Activated CD4-positive, alpha-beta T cell treated with anti-CD3 and anti-CD28 coated beads for 1 hour (primary cell): Measurements from ENCODE around the gene ERLIN1.

Source experiments
- DNase-seq: peaks from one replicate; pipeline ENCODE4 v3.0.0-alpha.2; 2020

Gene ERLIN1

GRCh38 chr10:100168313-100168643 lies 17.6 kb downstream of the ERLIN1 start:
- DNase-seq, result no peak

DNA sequence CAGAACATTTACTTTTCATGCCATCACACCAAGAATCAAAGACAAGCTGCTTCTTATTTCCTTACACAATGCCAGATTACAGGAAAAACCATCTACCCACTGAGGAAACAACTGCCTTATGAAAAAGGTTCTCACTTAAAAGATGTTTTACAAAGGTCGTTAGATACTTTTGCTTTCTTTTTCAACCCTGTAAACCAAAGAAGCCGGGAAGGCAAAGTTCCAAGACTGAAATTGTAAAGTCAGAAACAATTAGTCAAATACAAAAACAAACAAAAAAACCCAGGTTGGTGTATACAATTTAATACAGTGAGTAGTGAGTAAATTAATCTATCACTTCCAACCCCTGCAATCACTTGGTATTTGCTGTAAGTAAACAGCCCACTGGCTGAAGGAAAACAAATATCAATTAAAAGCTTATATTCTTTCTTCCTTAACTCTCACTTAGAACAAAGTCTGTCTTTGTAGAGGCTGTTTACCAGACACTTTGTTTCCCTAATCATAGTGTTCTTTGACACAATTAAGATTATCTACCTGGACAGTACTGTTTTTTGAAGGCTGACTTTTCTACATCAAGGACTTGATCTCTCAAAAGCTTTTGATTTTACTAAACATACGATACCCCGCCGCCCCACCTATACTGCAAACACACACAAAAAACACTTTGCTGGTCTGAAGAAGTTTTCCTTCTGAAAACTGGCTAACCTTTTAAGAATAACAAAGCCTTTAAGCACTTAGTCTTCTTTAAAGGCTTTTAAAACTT lies 18.1 kb downstream of the ERLIN1 start:
- no peak for DNase-seq

DNA sequence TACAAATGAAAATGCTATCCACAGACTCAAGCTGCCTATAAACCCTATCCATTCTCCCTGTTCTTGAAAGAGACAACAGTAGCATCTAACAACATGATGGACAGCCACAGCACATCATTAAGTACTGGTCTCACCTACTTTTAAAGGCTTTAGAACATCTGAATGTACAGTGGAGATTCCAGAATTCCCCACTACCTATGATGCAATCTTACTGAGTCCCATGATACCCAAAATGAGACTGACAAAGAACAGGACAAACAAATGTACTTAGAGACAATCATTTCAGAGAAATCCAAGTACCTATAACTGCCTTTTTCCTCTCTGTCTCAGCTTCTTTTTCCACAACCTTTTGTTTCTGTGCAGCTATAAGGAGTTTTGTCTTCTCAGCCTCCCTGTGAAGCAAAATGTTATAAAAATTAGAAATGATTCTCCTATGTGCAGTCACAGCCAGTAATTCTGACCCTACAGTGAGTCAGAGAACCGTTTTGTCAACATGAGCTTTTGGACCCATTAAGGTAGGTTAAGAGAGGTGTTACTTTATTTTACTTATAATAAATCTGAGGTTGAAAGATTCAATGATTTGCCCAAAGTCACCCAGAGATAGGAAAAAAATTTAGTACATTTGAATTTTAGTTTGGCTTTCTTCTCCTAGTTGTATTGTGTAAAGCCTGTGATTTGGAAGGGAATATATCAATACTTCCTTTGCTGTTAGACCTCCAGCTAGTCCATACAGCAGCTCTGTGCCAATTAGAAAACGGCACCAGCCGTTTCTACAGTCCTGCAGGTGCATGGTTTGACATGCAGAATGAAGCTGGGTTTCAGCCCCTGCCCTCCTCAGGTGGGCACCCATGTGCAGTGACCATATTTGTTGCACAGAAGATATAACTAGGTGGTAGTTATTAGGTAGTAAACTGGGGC lies 21.9 kb downstream of the ERLIN1 start:
- no peak for DNase-seq

DNA sequence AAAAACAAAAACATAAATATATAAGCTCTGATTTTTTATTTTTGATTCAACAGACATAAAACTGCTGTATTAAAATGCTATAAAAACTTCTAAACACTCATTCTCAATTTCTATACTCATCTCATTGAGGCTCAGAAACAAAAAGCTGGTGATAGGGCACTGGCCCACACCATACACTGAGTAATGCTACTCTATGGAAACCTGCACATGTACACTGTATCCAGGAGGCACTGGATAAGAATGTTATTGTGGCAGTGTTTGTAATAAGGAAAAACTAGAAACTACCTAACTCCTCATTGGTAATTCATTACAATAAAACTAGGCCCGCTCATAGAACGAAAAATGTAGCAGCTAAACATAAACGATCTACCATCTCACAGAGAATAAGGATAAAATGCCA lies 23.1 kb downstream of the ERLIN1 start:
- DNase-seq, result no peak

DNA sequence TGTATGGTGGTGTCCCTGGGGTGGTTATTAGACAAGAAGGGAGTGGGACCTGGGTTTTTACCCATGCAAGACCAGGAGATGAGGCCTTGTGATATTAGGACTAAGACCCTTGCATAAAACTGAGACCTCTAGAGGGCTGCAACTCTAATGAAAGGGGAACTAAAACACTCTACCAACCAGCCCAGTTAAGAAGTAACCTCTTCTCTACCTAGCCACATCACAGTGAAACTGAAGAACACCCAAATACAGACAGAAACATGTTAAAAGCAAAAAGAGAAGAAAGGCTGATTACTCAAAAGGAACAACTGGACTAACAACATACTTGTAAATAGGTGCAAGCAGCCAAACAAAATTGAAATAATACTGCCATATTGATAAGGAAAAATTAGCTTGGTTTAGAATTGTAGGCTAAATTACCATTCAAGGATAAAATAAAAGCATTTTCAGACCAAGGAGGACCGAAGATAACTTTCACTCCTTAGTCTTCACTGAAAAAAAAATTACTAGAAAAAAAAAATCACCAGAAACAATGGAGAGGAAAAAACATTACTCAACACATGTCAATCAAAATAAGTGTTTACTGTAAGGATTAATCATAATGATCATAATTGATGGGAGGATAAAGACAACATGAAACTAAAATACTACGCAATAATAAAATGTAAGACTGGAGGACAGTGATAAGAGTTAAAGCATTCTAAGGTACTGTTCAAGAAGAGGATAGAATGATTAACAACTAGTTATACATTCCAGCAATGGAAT lies 27.6 kb downstream of the ERLIN1 start:
- DNase-seq, result no peak

DNA sequence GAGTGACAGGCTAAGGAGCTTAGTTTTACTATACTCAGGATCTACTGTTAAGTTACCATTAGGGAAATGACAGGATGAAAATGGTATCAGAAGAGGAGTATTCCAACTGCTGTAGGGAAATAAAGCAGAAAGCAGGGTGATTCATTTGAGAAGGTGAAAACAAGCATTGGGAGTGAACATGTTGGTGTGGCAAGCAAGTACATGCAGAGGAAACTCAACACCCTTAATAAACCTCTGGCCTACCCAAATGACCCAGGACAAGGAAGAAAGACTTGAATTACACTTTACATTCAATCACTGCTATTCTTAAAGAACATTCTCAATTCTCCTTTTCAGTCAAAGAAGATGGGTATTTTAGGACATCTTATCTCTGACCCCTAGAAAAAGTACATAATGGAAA lies 28.7 kb downstream of the ERLIN1 start:
- DNase-seq, result no peak

- no peak for DNase-seq
These were observed 29.9 kb downstream of the ERLIN1 start for GRCh38 chr10:100155936-100156335.

- DNase-seq, result no peak
These were observed 31.2 kb downstream of the ERLIN1 start for GRCh38 chr10:100154666-100155065.

DNA sequence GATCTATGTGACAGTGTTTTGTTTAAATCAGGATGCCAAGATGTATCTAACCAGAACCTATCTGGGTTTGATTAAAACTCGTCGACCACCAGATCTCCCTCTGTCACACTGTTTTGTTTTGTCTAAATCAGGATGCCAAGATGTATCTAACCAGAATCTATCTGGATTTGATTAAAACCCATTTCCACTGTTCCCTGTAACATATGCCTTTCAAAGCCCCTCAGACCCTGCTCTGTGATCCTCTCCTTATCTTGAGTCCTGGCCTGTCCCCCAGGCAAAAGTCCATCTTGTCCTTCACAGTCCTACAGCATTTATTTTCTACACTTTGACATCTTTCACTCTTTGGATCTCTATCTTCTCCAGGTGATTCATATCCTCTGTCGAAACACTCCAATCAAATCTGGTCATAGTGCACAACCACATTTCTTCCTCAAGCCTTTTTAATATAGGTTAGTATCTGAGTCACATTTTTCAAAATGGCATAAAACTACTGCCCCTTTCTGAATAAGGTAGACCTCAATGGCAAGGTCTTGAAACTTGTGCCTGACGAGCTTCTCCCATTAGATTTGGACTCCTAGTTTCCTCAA lies 32.5 kb downstream of the ERLIN1 start:
- no peak for DNase-seq

DNA sequence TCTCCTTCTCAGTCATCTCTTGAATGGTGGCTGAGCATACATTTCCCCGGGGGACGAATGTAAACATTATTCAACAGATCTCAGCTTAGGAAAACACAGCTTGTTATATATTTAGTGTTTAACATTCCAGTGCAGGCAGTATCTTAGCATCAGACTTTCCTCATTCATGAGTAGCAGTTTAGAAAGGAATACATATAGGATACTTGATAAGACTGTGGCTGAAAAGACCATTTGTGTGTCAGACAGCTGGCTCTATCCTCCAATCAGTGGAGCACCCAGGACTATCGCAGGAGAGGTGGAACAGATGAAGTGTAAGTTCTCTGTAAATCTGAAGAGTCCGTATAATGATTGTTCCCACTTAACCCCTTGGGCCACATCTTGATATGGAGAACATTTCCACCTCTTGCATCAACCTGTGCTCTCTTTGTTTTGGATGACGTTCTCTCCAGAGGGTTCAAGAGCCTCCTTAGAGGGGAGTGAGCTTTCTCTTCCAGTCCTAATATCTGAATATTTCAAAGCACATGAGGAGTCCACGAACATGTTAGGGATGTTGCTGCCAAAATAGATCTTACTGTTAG lies 34.0 kb downstream of the ERLIN1 start:
- DNase-seq, result no peak

- DNase-seq, result no peak
These were observed 37.2 kb downstream of the ERLIN1 start for GRCh38 chr10:100148353-100149211.

DNA sequence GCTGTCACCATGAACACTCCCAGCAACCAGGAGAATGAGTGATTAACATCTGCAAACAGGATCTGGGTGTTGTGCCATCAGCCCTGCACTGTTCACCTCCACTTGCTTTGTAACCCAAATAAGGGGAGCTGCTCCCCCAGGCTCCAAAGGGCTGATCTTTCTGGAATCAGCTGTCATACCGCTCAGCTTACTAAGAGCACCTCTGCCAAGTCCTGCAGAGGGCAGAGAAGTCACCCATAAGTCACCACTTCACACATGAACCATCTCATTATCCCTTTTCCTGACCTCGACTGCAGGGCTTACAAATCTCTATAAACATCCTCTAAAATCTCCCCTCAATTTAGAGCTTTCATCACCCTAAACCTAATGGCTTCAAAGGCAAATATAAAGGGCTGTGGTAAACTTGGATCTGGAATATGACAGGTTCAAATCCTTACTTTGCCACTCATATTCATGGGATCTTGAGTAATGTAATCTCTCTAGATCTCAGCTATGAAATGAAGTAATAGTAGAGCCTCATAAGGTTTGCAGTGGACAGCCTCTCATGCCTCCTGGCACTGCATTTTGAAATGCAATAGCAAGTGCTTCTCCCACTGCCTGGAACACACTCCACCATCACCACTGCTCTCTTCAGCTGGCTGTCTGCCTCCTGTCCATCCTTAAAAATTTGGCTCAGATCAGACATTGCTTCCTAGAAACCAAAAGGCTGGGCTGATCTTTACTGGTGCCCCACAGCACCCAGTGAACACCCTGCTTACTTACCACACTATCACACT lies 38.8 kb downstream of the ERLIN1 start:
- DNase-seq, result no peak

GRCh38 chr10:100146398-100146797 lies 39.4 kb downstream of the ERLIN1 start:
- no peak for DNase-seq

DNA sequence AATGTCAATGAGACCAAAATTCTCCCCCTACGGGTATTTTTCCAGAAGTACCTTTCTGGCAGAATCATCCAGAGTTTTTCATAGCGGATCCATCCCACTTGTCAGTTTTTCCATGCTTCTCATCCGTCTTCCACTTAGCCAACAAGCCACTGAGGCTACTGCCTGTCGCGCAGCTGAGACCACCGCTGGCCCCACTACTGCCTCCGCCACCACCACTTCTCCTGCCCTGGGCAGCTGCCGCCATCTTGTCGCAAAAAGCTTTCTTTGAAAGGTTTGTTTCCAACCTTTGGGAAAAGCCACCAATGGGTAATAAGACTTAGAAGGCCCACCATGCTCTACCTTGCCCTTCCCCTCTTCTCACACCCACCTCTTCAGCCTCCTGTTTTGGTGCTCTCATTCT lies 42.1 kb downstream of the ERLIN1 start:
- DNase-seq, result no peak

DNA sequence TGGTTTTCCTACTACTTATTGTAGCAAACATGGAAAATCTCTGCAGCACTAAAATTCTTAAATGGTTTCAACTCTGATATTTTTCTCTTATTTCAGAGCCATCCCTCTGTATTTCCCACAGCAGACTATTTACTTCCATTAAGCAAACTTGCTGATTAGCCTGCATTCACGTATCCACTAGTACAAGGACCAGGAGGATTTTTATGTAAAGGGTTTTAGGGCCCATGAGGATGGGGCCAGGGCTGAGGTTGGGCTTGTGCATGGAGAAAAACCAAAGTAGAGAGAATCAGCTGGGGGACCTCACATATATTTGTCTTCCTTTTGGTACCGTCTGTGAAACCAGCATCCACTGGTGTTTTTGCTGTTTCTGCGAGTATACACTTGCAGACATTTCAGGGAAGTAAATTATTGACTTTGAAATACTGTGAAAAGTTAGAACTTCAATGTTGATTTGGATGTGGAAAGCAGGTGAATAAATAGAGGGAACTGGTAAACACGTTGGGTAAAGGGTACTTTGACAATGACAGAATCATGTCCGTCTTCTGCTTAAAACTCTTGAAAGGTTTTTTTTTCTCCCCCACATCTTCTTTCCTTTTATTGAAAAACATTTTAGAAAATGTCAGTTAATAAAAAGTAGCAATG lies 44.3 kb downstream of the ERLIN1 start:
- DNase-seq, result no peak

DNA sequence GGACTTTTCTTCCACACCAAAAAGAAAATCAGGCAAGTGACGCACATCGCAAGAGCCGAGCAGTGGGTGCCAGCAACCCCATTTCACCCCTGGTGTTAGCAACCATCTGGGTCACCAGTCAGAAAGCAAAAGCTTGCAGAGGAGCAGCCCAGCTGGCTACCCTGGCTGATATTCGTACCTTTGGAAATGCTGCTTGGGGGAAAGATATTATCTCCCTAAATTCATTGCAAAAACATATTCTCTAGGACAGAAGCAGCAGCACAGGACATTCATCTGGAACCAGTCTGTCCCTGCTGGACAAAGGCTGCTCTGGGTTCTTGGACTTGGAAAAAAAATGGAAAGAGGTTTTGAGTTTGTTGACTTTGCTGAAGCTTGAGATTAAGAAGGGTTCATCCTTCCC lies 45.8 kb downstream of the ERLIN1 start:
- no peak for DNase-seq

- DNase-seq, result no peak
These were observed 46.8 kb downstream of the ERLIN1 start for GRCh38 chr10:100138921-100139496.

DNA sequence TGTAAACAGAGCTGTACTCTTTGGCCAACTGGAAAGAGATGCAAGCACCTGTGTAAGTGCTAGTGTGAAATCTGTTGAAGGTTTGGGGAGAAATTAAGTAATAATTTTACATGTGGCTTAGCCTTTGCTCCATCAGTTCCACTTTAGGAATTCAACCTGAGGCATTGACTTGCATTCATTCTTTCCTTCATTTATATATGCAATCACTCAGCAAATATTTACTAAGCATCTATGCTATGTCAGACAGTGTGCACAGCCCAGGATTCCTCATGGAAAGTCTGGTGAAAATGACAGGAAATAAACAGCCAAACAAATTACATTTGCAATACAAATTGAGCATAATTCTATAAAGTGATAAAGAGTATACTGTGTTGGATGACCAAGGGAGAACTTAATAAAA lies 50.3 kb downstream of the ERLIN1 start:
- DNase-seq, result no peak

DNA sequence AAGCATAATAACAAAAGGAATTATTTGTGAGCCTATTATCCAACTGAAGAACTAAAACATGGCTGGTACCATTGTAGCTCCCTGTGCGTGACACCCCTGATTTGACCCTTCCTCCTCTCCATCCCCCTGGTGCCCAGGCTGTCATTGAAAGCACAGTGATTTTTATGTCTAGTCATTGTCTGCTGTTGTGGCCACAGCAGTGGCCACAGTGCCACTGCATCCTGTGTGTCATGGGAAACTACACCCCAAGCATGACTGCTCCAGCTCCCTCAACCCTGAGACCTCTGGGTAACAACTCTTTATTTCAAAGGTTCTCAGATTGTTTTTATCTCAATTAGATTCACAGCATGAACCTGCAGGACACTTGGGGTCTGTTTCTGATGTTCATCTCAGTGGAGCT lies 52.0 kb downstream of the ERLIN1 start:
- DNase-seq, result no peak

- DNase-seq, result no peak
These were observed 53.4 kb downstream of the ERLIN1 start for GRCh38 chr10:100132427-100132826.
